Esophagus muscularis mucosa (tissue), 4 donors: ENCODE measurements around the gene CEP112.
"Not testable (repeated sequence)": the region's sequence is repeated elsewhere in the genome, so short reads cannot be mapped to it uniquely, and the experiment has no call there.

Experiments used
- EP300 ChIP-seq: sonication (generic); formaldehyde crosslinking; IDR thresholded peaks from one replicate; pipeline ENCODE4 v1.6.1; 2017; ENCODE audit warnings: antibody characterized with exemption
- POLR2A ChIP-seq: fragments of 450-650 bp; IDR thresholded peaks from one replicate; pipeline ENCODE4 v1.6.1; 2017; ENCODE audit warnings: antibody characterized with exemption, moderate library complexity, mild to moderate bottlenecking, low read depth
- POLR2AphosphoS5 ChIP-seq, 2 donors: sonication (generic); formaldehyde crosslinking; IDR thresholded peaks; one replicate each; pipeline ENCODE4 v1.6.1; 2017; ENCODE audit warnings: antibody characterized with exemption in 2 of 2
- TF ChIP-seq, protein P1 (sequence below), 3 experiments: fragments of 200-600 bp in 2 of 3; fragments of 450-650 bp in 1 of 3; sonication (generic) in 2 of 3; IDR thresholded peaks; one replicate each; pipeline ENCODE4 v1.5.1; 2017 to 2019; ENCODE audit warnings: antibody characterized with exemption in 3 of 3, mild to moderate bottlenecking in 2 of 3, moderate library complexity in 1 of 3

DNA sequence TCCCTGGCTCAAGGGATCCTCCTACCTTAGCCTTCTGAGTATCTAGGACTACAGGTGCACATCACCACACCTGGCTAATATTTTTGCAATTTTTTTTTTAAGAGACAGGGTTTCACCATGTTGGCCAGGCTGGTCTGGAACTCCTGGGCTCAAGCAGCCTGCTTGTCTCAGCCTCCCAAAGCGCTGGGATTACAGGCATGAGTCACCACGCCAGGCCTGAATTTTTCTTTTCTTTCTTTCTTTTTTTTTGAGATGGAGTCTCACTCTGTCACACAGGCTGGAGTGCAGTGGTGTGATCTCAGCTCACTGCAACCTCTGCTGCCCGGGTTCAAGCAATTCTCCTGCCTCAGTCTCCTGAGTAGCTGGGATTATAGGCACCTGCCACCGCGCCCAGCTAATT, 510.2 kb downstream of the CEP112 start:
- TF ChIP-seq, protein P1, sequence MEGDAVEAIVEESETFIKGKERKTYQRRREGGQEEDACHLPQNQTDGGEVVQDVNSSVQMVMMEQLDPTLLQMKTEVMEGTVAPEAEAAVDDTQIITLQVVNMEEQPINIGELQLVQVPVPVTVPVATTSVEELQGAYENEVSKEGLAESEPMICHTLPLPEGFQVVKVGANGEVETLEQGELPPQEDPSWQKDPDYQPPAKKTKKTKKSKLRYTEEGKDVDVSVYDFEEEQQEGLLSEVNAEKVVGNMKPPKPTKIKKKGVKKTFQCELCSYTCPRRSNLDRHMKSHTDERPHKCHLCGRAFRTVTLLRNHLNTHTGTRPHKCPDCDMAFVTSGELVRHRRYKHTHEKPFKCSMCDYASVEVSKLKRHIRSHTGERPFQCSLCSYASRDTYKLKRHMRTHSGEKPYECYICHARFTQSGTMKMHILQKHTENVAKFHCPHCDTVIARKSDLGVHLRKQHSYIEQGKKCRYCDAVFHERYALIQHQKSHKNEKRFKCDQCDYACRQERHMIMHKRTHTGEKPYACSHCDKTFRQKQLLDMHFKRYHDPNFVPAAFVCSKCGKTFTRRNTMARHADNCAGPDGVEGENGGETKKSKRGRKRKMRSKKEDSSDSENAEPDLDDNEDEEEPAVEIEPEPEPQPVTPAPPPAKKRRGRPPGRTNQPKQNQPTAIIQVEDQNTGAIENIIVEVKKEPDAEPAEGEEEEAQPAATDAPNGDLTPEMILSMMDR (IDR thresholded peaks at IDR 0.05): not testable (repeated sequence)
- TF ChIP-seq POLR2AphosphoS5 (IDR thresholded peaks at IDR 0.05); POLR2A; EP300: not testable (repeated sequence)
